Endothelial cell (in vitro differentiated cells): ENCODE data around the gene ACTRT1. TPM values are rescaled to one million over a fixed set of nuclear protein-coding genes. Genes with fewer than 3 reads are reported as not detected.

ENCODE experiments used
- DNase-seq: peaks from one replicate; pipeline ENCODE4 v3.0.0; 2021; ENCODE audit warnings: low spot score
- H3K27ac Mint-ChIP-seq: one replicate; pipeline ENCODE4 v1.8.0; 2021; ENCODE audit warnings: mixed read lengths, inconsistent platforms; ENCODE audit not compliant: unreplicated experiment
- H3K27me3 Mint-ChIP-seq: one replicate; pipeline ENCODE4 v1.8.0; 2021; ENCODE audit warnings: mild to moderate bottlenecking, moderate library complexity, mixed read lengths, inconsistent platforms; ENCODE audit not compliant: unreplicated experiment
- H3K36me3 Mint-ChIP-seq: one replicate; pipeline ENCODE4 v1.8.0; 2021; ENCODE audit warnings: mild to moderate bottlenecking, low read depth, mixed read lengths, inconsistent platforms; ENCODE audit not compliant: unreplicated experiment
- H3K4me1 Mint-ChIP-seq: one replicate; pipeline ENCODE4 v1.8.0; 2021; ENCODE audit warnings: mild to moderate bottlenecking, mixed read lengths, inconsistent platforms; ENCODE audit not compliant: unreplicated experiment
- H3K4me3 Mint-ChIP-seq: one replicate; pipeline ENCODE4 v1.8.0; 2021; ENCODE audit warnings: mild to moderate bottlenecking, mixed read lengths, inconsistent platforms; ENCODE audit not compliant: unreplicated experiment
- H3K9me3 Mint-ChIP-seq: one replicate; pipeline ENCODE4 v1.8.0; 2021; ENCODE audit warnings: mixed read lengths, inconsistent platforms; ENCODE audit not compliant: unreplicated experiment
- long read RNA-seq: library from polyadenylated mRNA; unstranded; transcript quantifications from one replicate; pipeline ENCODE4 v2.0.0, GENCODE V29; 2020; ENCODE audit not compliant: unreplicated experiment
- total RNA-seq: library from RNA; stranded (reverse); fragmentation: NEBNext Ultra II Directional; extraction: Animal tissue kit (Norgen Biotek cat#: 25700); gene quantifications from one replicate; pipeline ENCODE4 v1.2.1, GENCODE V29; 2021; ENCODE audit not compliant: unreplicated experiment
- TF ChIP-seq, protein P1 (sequence below): fragments of 200-600 bp; sonication (generic); IDR thresholded peaks from one replicate; pipeline ENCODE4 v1.5.0; 2021; ENCODE audit warnings: antibody characterized with exemption; ENCODE audit not compliant: unreplicated experiment

ACTRT1 gene
- total RNA-seq, result not detected
- long read RNA-seq, result 0 reads

DNA sequence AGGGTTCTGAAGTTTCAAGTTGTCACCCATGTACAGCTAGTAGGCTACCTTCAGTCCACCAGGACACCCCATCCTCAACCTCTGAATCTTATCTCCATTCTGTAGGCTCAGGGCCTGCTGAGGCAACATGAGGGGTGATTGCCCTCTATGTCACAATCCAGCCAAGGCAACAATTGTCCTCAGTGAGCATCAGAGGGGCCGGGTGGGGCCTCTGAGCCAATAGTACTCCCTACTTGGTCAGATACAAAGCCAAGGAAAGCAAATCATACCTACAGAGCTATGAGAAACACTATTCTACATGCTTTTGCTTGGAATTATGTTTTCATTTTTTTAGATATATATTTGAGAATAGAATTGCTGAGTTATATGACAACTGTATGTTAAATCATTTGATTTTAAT, at the start of gene ACTRT1:
Gene ACTRT1 (minus strand): TSS at position 101 of the 400 bp plus-strand sequence. CDS start 197 bp downstream, outside the sequence.
- TF ChIP-seq, protein P1, sequence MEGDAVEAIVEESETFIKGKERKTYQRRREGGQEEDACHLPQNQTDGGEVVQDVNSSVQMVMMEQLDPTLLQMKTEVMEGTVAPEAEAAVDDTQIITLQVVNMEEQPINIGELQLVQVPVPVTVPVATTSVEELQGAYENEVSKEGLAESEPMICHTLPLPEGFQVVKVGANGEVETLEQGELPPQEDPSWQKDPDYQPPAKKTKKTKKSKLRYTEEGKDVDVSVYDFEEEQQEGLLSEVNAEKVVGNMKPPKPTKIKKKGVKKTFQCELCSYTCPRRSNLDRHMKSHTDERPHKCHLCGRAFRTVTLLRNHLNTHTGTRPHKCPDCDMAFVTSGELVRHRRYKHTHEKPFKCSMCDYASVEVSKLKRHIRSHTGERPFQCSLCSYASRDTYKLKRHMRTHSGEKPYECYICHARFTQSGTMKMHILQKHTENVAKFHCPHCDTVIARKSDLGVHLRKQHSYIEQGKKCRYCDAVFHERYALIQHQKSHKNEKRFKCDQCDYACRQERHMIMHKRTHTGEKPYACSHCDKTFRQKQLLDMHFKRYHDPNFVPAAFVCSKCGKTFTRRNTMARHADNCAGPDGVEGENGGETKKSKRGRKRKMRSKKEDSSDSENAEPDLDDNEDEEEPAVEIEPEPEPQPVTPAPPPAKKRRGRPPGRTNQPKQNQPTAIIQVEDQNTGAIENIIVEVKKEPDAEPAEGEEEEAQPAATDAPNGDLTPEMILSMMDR, result no peak
- Mint-ChIP-seq H3K4me1 (no peaks in the 10 kb centered on the region), H3K9me3 (no peaks in the 10 kb centered on the region), H3K36me3 (no peaks in the 10 kb centered on the region), H3K27ac (no peak within 1 kb of the TSS), H3K27me3 (no peaks in the 10 kb centered on the region), H3K4me3 (no peak within 1 kb of the TSS)
- DNase-seq, result no peak

DNA sequence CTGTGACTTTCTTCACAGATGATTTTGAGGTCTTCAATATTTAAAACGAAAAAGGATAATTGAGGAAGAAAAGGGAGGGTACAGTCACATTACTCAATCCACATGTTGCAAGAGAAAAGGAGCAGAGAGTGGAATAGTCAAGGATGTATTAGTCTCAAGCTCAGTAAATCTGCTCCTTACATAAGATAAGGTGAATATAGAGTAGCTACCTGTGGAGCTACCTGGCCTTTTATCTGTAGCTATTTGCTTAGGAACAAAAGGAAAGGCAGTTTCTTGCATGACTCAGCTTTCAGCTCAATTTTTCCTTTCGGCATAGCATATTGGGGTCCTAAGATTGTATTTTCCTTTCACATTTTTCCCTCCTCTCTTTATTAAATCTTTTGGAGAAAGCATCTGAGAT, 26.3 kb upstream of the ACTRT1 start:
- no peaks in the 10 kb centered on the region for H3K4me1 Mint-ChIP-seq
- no peak for DNase-seq
- H3K27me3 Mint-ChIP-seq, result no peaks in the 10 kb centered on the region
- no peaks in the 10 kb centered on the region for H3K9me3 Mint-ChIP-seq
- no peak overlapping the region for H3K4me3 Mint-ChIP-seq
- TF ChIP-seq, protein P1, result no peak
- H3K27ac Mint-ChIP-seq, result no peak overlapping the region
- H3K36me3 Mint-ChIP-seq, result no peaks in the 10 kb centered on the region

- H3K4me3 Mint-ChIP-seq, result no peak overlapping the region
- no peak overlapping the region for H3K27ac Mint-ChIP-seq
- no peak for DNase-seq
- no peaks in the 10 kb centered on the region for H3K4me1 Mint-ChIP-seq
- TF ChIP-seq, protein P1, result no peak
- H3K9me3 Mint-ChIP-seq, result no peaks in the 10 kb centered on the region
- H3K27me3 Mint-ChIP-seq, result no peaks in the 10 kb centered on the region
- H3K36me3 Mint-ChIP-seq, result no peaks in the 10 kb centered on the region
Measured at GRCh38 chrX:128057421-128057820, 5.2 kb upstream of the ACTRT1 start.

DNA sequence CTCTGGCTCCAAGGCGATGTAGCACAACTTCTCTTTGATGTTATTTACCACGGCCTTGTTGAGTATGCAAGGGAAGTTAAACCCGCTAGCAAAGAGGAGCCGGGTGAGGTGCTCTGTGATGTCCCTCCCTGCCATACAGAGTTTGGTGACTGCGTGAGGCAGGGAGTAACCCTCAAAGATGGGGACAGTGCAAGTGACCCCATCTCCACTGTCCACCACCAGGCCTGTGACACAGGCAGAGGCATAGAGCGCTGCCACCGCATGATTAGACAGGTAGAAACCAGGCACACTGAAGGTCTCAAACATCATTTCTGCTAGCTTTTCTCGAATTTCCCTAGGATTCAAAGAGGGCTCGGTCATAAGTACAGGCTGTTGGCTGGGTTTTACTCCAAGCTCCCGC, 677 bp downstream of the ACTRT1 start:
- DNase-seq, result no peak
- Mint-ChIP-seq H3K27ac (no peak overlapping the region), H3K4me3 (no peak overlapping the region), H3K9me3 (no peaks in the 10 kb centered on the region), H3K4me1 (no peaks in the 10 kb centered on the region), H3K27me3 (no peaks in the 10 kb centered on the region), H3K36me3 (no peaks in the 10 kb centered on the region)
- TF ChIP-seq, protein P1, result no peak

DNA sequence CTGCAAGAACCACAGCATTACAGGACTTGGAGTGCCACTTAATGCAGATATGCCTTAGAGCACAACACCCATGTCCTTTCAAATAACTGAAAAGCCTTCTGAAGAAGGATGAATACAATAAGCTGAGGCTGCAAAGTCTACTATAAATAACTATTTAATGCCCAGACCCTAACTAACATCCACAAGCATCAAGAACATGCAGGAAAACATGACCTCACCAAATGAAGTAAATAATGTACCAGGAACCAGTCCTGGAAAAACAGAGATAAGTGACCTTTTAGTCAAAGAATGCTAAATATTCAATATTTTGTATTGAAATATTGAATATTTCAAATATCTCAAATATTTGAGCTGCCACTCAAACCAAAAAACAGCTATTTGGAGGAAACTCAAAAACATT, 16.9 kb downstream of the ACTRT1 start:
- Mint-ChIP-seq H3K4me3 (no peak overlapping the region), H3K36me3 (no peaks in the 10 kb centered on the region), H3K4me1 (no peaks in the 10 kb centered on the region), H3K9me3 (no peaks in the 10 kb centered on the region), H3K27ac (no peak overlapping the region), H3K27me3 (no peaks in the 10 kb centered on the region)
- DNase-seq, result no peak
- TF ChIP-seq, protein P1, result no peak
